ENCODE results near the gene ENO2.

ENO2 gene

GRCh38 chr12:6923851-6924250, 9.5 kb downstream of the ENO2 start:
- TF ChIP-seq POLR2A (IDR thresholded peaks at IDR 0.05; ENCODE audit: low read depth, low read length) (no peak), SPI1 (IDR thresholded peaks at IDR 0.05; ENCODE audit: low read depth, low read length) (no peak), POU2F2 (IDR thresholded peaks at IDR 0.05; ENCODE audit: low read depth, low read length) (no peak), POLR2AphosphoS5 (IDR thresholded peaks at IDR 0.05; ENCODE audit: low read depth, low read length) (no peak), PAX5 (IDR thresholded peaks at IDR 0.05; ENCODE audit: insufficient read depth, low read length, severe bottlenecking) (no peak), TAF1 (IDR thresholded peaks at IDR 0.05; ENCODE audit: low read depth, low read length) (no peak)
- DNase-seq (ENCODE audit: insufficient read length, low spot score) (no peak), FAIRE-seq (no peak)

DNA sequence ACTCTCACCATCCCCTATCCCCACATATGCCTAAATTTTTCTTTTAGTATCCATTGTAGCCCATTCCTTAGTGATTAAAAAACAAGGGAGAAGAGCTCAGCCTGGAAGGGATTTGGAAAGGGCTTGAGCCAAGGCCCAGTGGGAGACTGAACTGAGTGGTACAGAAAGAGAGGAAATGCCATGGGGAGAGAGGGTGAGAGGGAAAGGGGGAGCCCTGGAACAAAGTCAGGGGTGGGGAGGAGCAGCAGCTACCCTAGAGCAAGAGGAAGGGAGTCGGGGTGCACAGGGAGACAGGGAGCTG, 10.8 kb downstream of the ENO2 start:
- DNase-seq (ENCODE audit: insufficient read length, low spot score) (no peak), FAIRE-seq (no peak)
- TF ChIP-seq TAF1 (IDR thresholded peaks at IDR 0.05; ENCODE audit: low read depth, low read length) (no peak), SPI1 (IDR thresholded peaks at IDR 0.05; ENCODE audit: low read depth, low read length) (no peak), POU2F2 (IDR thresholded peaks at IDR 0.05; ENCODE audit: low read depth, low read length) (no peak), POLR2AphosphoS5 (IDR thresholded peaks at IDR 0.05; ENCODE audit: low read depth, low read length) (no peak), POLR2A (IDR thresholded peaks at IDR 0.05; ENCODE audit: low read depth, low read length) (no peak), PAX5 (IDR thresholded peaks at IDR 0.05; ENCODE audit: insufficient read depth, low read length, severe bottlenecking) (no peak)

GRCh38 chr12:6925540-6926279, 11.3 kb downstream of the ENO2 start:
- TF ChIP-seq PAX5 (IDR thresholded peaks at IDR 0.05; ENCODE audit: insufficient read depth, low read length, severe bottlenecking) (no peak), SPI1 (IDR thresholded peaks at IDR 0.05; ENCODE audit: low read depth, low read length) (no peak), POLR2A (IDR thresholded peaks at IDR 0.05; ENCODE audit: low read depth, low read length) (no peak), POLR2AphosphoS5 (IDR thresholded peaks at IDR 0.05; ENCODE audit: low read depth, low read length) (no peak)
- no peak for FAIRE-seq
- no peak for DNase-seq (ENCODE audit: insufficient read length, low spot score)

DNA sequence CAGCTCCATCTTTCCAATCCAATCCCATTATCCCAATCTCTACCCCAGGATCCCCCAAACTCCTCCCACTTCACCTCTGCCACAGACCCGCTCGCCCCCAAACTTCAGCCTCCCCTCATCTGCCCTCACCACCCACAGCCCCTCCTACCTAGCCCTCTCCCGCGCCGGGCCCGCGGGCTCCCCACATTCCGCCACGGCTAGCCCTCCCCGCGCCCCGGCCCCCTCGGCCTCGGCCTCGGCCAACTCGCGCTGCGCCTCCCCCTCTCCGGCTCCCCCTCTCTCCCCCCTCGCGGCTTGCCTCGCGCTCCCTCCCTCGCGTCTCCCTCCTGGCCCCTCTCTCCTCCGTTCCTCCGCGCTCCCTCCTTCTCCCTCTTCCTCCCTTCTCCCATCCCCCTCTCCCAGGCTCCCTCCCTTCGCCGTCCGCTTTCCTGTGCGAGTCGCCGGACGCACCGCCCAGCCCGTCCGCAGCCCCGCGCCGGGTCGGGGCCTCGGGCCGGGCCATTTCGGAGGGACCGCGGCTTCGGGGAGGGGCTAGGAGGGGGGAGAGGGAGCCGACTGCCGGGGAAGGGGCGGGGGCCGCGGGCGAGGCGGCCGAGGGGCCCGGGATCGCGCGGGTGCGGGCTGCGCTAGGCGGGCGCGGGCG, 13.1 kb downstream of the ENO2 start, which contains the start of gene ATN1:
ATN1 (plus strand) TSS at position 581 of the 643 bp plus-strand sequence. CDS start 6,043 bp downstream, outside the sequence.
- DNase-seq (ENCODE audit: insufficient read length, low spot score) (peak; percentile 66), FAIRE-seq (peak; percentile 35)
- no peak for TF ChIP-seq POU2F2 (IDR thresholded peaks at IDR 0.05; ENCODE audit: low read depth, low read length)
- no peak for TF ChIP-seq SPI1 (IDR thresholded peaks at IDR 0.05; ENCODE audit: low read depth, low read length)
- peak; percentile 32; the same call in 1 of the 2 replicates for TF ChIP-seq POLR2A (IDR thresholded peaks at IDR 0.05; ENCODE audit: low read depth, low read length)
- no peak for TF ChIP-seq TAF1 (IDR thresholded peaks at IDR 0.05; ENCODE audit: low read depth, low read length)
- no peak for TF ChIP-seq PAX5 (IDR thresholded peaks at IDR 0.05; ENCODE audit: insufficient read depth, low read length, severe bottlenecking)
- no peak for TF ChIP-seq POLR2AphosphoS5 (IDR thresholded peaks at IDR 0.05; ENCODE audit: low read depth, low read length)

GRCh38 chr12:6928022-6928702, 13.8 kb downstream of the ENO2 start:
- TF ChIP-seq POLR2A (IDR thresholded peaks at IDR 0.05; ENCODE audit: low read depth, low read length) = no peak
- no peak for TF ChIP-seq POLR2AphosphoS5 (IDR thresholded peaks at IDR 0.05; ENCODE audit: low read depth, low read length)
- TF ChIP-seq SPI1 (IDR thresholded peaks at IDR 0.05; ENCODE audit: low read depth, low read length) = no peak
- TF ChIP-seq POU2F2 (IDR thresholded peaks at IDR 0.05; ENCODE audit: low read depth, low read length) = no peak
- TF ChIP-seq PAX5 (IDR thresholded peaks at IDR 0.05; ENCODE audit: insufficient read depth, low read length, severe bottlenecking) = no peak
- TF ChIP-seq TAF1 (IDR thresholded peaks at IDR 0.05; ENCODE audit: low read depth, low read length) = no peak
- FAIRE-seq (no peak), DNase-seq (ENCODE audit: insufficient read length, low spot score) (no peak)

GRCh38 chr12:6928703-6929407, 14.5 kb downstream of the ENO2 start:
- DNase-seq (ENCODE audit: insufficient read length, low spot score) (no peak), FAIRE-seq (peak; percentile 16)
- TF ChIP-seq PAX5 (IDR thresholded peaks at IDR 0.05; ENCODE audit: insufficient read depth, low read length, severe bottlenecking) = no peak

DNA sequence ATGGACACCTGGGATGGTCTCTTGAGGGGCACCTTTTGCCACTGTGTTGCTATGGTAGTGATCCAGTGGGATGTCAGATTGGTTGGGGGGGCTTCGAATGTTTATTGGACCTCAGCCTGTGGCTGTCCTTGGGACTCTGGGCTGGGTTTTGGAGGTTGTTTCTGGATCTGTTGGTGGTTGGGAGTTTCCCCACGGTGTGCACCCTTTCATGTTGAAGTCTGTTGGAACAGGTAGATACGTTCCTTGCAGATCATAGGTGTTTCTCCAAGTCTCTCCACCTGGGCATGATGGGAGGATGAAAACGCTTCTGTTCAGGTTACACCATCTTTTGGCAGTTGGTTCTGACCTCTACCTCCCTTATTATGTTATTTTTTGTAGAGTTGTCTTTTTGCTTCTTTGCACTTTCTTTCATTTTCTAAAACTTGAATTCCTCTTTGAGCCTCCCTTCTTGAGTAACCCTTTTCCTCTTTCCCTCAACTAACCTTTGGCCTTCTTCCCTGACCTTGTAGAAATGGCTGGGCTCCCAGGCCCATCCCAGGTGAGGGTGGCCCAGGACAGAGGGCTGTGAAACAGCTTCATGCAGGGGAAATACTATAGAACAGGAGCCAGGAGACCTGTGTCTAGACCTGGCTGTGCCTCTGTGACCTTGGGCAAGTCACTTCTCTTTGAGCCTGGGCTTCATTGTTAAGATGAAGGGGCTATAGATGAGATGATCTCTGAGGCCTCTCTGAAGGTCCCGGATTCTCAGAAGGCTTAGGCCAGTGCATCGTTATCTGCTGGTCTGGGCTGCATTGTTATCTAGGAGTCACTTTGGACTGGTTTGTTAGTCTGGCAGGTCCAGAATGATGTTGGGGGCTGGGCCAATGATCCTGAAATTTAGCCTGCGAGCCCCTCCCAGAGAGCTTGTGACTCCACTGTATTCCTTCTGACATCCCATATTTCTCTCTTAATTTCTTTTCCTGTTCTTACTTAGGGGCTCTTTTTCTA, 15.4 kb downstream of the ENO2 start:
- no peak for DNase-seq (ENCODE audit: insufficient read length, low spot score)
- peak; percentile 5 for FAIRE-seq
- TF ChIP-seq SPI1 (IDR thresholded peaks at IDR 0.05; ENCODE audit: low read depth, low read length) = no peak
- TF ChIP-seq POLR2AphosphoS5 (IDR thresholded peaks at IDR 0.05; ENCODE audit: low read depth, low read length) = no peak
- TF ChIP-seq POU2F2 (IDR thresholded peaks at IDR 0.05; ENCODE audit: low read depth, low read length) = no peak
- no peak for TF ChIP-seq PAX5 (IDR thresholded peaks at IDR 0.05; ENCODE audit: insufficient read depth, low read length, severe bottlenecking)
- no peak for TF ChIP-seq POLR2A (IDR thresholded peaks at IDR 0.05; ENCODE audit: low read depth, low read length)
- no peak for TF ChIP-seq TAF1 (IDR thresholded peaks at IDR 0.05; ENCODE audit: low read depth, low read length)

DNA sequence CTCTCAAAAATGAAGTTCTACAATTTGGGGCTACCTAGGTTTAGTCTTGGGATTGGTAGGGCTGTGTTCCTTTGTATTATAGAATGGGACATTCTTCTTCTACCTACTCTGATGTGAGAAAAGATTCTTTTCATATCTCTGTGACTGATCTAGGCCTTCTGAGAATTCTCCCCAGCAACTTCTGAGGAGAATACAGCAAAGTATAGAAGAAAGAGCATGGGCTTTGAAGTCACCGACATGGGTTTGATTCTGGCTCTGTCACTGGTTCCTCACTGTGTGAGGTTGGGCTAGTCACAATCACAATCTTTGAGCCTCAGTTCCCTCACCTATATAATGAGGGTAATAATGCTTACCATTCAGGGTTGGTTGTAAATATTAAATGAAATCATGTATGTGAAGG, 18.4 kb downstream of the ENO2 start:
- FAIRE-seq (no peak), DNase-seq (ENCODE audit: insufficient read length, low spot score) (no peak)
- TF ChIP-seq PAX5 (IDR thresholded peaks at IDR 0.05; ENCODE audit: insufficient read depth, low read length, severe bottlenecking) (no peak), POU2F2 (IDR thresholded peaks at IDR 0.05; ENCODE audit: low read depth, low read length) (no peak), SPI1 (IDR thresholded peaks at IDR 0.05; ENCODE audit: low read depth, low read length) (no peak), TAF1 (IDR thresholded peaks at IDR 0.05; ENCODE audit: low read depth, low read length) (no peak), POLR2AphosphoS5 (IDR thresholded peaks at IDR 0.05; ENCODE audit: low read depth, low read length) (no peak), POLR2A (IDR thresholded peaks at IDR 0.05; ENCODE audit: low read depth, low read length) (no peak)
